Astrocyte (in vitro differentiated cells and primary cell): ENCODE results near the gene CLEC16A. TPM values are rescaled to one million over a fixed set of nuclear protein-coding genes. Genes with fewer than 3 reads are reported as not detected.

ENCODE experiments used
- DNase-seq: peaks from one replicate; pipeline ENCODE4 v3.0.0-alpha.2; 2010; ENCODE audit warnings: low read depth
- FAIRE-seq: peaks from 2 replicates; lab custom pipeline; 2011; peaks lifted over from hg19 to GRCh38; lab: Jason Lieb, UNC
- H2AFZ ChIP-seq: 2 replicates; pipeline ENCODE4 v1.6.0; 2012; ENCODE audit warnings: low read depth, low read length, inconsistent platforms
- H3K27ac ChIP-seq: 2 replicates; pipeline ENCODE4 v1.5.1; 2011; ENCODE audit warnings: low read depth, low read length, inconsistent platforms
- H3K27me3 ChIP-seq: 2 replicates; pipeline ENCODE4 v1.6.0; 2011; ENCODE audit warnings: low read length, inconsistent platforms; ENCODE audit not compliant: insufficient read depth
- H3K36me3 ChIP-seq: 2 replicates; pipeline ENCODE4 v1.5.1; 2011; ENCODE audit warnings: low read length, inconsistent platforms; ENCODE audit not compliant: insufficient read depth
- H3K4me1 ChIP-seq: 2 replicates; pipeline ENCODE4 v1.5.1; 2011; ENCODE audit warnings: low read length, inconsistent platforms; ENCODE audit not compliant: insufficient read depth
- H3K4me2 ChIP-seq: 2 replicates; pipeline ENCODE4 v1.6.0; 2012; ENCODE audit warnings: low read length, inconsistent platforms
- H3K4me3 ChIP-seq: 2 replicates; pipeline ENCODE4 v1.5.1; 2011; ENCODE audit warnings: low read depth, mild to moderate bottlenecking, low read length, inconsistent platforms; ENCODE audit not compliant: insufficient read depth
- H3K79me2 ChIP-seq: 2 replicates; pipeline ENCODE4 v1.6.0; 2012; ENCODE audit warnings: mild to moderate bottlenecking, low read length, inconsistent platforms; ENCODE audit not compliant: insufficient read depth
- H3K9ac ChIP-seq: 2 replicates; pipeline ENCODE4 v1.6.0; 2012; ENCODE audit warnings: mild to moderate bottlenecking, low read length, inconsistent platforms
- H3K9me3 ChIP-seq: 2 replicates; pipeline ENCODE4 v1.5.1; 2012; ENCODE audit warnings: low read depth, mild to moderate bottlenecking, low read length, inconsistent platforms; ENCODE audit not compliant: insufficient read depth
- H4K20me1 ChIP-seq: 2 replicates; pipeline ENCODE4 v1.6.0; 2012; ENCODE audit warnings: low read length, inconsistent platforms; ENCODE audit not compliant: insufficient read depth
- H3K27ac Mint-ChIP-seq: one replicate; pipeline ENCODE4 v1.8.0; 2021; ENCODE audit warnings: mild to moderate bottlenecking, mixed read lengths; ENCODE audit not compliant: unreplicated experiment
- H3K27me3 Mint-ChIP-seq: one replicate; pipeline ENCODE4 v1.8.0; 2021; ENCODE audit warnings: low read depth, mixed read lengths; ENCODE audit not compliant: unreplicated experiment
- H3K36me3 Mint-ChIP-seq: one replicate; pipeline ENCODE4 v1.8.0; 2021; ENCODE audit warnings: low read depth, mixed read lengths; ENCODE audit not compliant: unreplicated experiment
- H3K4me1 Mint-ChIP-seq: one replicate; pipeline ENCODE4 v1.8.0; 2021; ENCODE audit warnings: low read depth, mixed read lengths; ENCODE audit not compliant: unreplicated experiment
- H3K4me3 Mint-ChIP-seq: one replicate; pipeline ENCODE4 v1.8.0; 2021; ENCODE audit warnings: mild to moderate bottlenecking, moderate library complexity, mixed read lengths; ENCODE audit not compliant: unreplicated experiment
- H3K9me3 Mint-ChIP-seq: one replicate; pipeline ENCODE4 v1.8.0; 2021; ENCODE audit warnings: mild to moderate bottlenecking, mixed read lengths; ENCODE audit not compliant: unreplicated experiment
- EZH2 ChIP-seq: IDR thresholded peaks from 2 replicates; pipeline ENCODE4 v1.6.1; 2012; ENCODE audit warnings: mild to moderate bottlenecking, low read length, inconsistent platforms; ENCODE audit not compliant: insufficient read depth
- total RNA-seq: library from RNA; stranded (reverse); gene quantifications from 2 replicates; pipeline ENCODE4 v1.2.1, GENCODE V29; 2021
- TF ChIP-seq, protein P1 (sequence below): IDR thresholded peaks from 2 replicates; pipeline ENCODE4 v1.5.1; 2011; ENCODE audit warnings: low read depth, mild to moderate bottlenecking, inconsistent platforms, low read length, moderate library complexity; ENCODE audit not compliant: insufficient read depth

The CLEC16A gene
- total RNA-seq, 1 donor from 2014 or later: 31.7 TPM

DNA sequence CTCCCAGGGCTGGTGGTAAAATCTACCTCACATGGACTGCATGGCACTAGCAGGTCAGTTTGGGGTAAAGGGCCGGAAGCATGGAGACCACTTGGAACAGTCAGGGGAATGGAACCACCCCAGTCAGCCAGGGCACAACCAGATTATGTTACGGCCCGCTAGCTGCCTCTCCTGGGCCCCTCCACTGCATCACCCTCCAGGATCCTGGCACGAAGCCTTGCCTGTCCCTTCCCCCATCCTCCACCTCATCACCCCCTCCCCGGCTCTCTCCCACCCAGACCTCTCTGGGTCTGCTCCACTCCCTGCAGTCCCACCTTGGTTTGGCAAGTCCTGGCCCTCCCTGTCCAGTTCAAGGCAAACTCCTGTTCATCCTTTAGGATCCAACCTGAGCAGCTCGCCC, 91.7 kb downstream of the CLEC16A start:
- Mint-ChIP-seq H3K27me3 (no peaks in the 10 kb centered on the region), H3K4me1 (peaks cover 9% of the 10 kb centered on the region), H3K27ac (no peak overlapping the region), H3K9me3 (peaks cover 6% of the 10 kb centered on the region), H3K36me3 (peaks cover 61% of the 10 kb centered on the region), H3K4me3 (no peak overlapping the region)
- Histone ChIP-seq H4K20me1 (no peaks in the 10 kb centered on the region), H3K27me3 (no peaks in the 10 kb centered on the region), H3K9ac (no peak overlapping the region), H3K4me2 (no peak overlapping the region), H3K4me3 (no peak overlapping the region), H2AFZ (no peak overlapping the region), H3K9me3 (no peaks in the 10 kb centered on the region), H3K27ac (no peak overlapping the region), H3K79me2 (no peaks in the 10 kb centered on the region), H3K36me3 (peaks cover 4% of the 10 kb centered on the region), H3K4me1 (peaks cover 3% of the 10 kb centered on the region)
- no peak for FAIRE-seq
- DNase-seq: no peak
- TF ChIP-seq, protein P1, sequence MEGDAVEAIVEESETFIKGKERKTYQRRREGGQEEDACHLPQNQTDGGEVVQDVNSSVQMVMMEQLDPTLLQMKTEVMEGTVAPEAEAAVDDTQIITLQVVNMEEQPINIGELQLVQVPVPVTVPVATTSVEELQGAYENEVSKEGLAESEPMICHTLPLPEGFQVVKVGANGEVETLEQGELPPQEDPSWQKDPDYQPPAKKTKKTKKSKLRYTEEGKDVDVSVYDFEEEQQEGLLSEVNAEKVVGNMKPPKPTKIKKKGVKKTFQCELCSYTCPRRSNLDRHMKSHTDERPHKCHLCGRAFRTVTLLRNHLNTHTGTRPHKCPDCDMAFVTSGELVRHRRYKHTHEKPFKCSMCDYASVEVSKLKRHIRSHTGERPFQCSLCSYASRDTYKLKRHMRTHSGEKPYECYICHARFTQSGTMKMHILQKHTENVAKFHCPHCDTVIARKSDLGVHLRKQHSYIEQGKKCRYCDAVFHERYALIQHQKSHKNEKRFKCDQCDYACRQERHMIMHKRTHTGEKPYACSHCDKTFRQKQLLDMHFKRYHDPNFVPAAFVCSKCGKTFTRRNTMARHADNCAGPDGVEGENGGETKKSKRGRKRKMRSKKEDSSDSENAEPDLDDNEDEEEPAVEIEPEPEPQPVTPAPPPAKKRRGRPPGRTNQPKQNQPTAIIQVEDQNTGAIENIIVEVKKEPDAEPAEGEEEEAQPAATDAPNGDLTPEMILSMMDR: no peak
- TF ChIP-seq EZH2: no peak

GRCh38 chr16:11036868-11037410, 92.6 kb downstream of the CLEC16A start:
- no peaks in the 10 kb centered on the region for H3K27me3 Mint-ChIP-seq
- DNase-seq (no peak), FAIRE-seq (no peak)
- Histone ChIP-seq H3K4me3 (no peak overlapping the region), H2AFZ (no peak overlapping the region), H3K4me1 (peaks cover 3% of the 10 kb centered on the region), H3K27me3 (no peaks in the 10 kb centered on the region), H3K79me2 (no peaks in the 10 kb centered on the region), H3K9ac (no peak overlapping the region), H3K27ac (no peak overlapping the region), H4K20me1 (no peaks in the 10 kb centered on the region), H3K4me2 (no peak overlapping the region), H3K36me3 (peaks cover 7% of the 10 kb centered on the region), H3K9me3 (no peaks in the 10 kb centered on the region)
- peaks cover 58% of the 10 kb centered on the region for H3K36me3 Mint-ChIP-seq
- H3K4me3 Mint-ChIP-seq: no peak overlapping the region
- TF ChIP-seq EZH2: no peak
- TF ChIP-seq, protein P1: no peak
- no peak overlapping the region for H3K27ac Mint-ChIP-seq
- peaks cover 9% of the 10 kb centered on the region for H3K4me1 Mint-ChIP-seq
- peaks cover 6% of the 10 kb centered on the region for H3K9me3 Mint-ChIP-seq

DNA sequence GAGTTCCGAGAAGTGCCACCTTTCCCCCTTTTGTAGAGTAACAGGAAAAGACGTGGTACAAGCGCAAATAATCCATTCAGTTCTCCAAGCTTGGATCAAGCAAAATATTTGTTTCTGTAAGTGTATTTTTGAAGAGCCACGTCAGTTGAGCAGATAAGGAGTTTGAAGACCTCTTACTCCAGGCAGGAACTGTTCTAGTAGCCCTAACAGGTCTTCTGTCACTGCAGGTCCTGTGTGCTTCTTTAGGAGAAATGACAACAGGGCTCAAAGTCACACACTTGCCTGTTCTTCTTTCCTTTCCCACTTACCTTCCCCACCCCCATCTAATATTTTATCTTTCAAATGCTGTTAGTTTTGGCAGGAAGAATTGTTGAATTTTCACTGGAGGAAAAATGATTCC, 93.9 kb downstream of the CLEC16A start:
- no peaks in the 10 kb centered on the region for H3K27me3 ChIP-seq
- H3K9me3 ChIP-seq: no peaks in the 10 kb centered on the region
- peaks cover 54% of the 10 kb centered on the region for H3K36me3 Mint-ChIP-seq
- H3K4me2 ChIP-seq: no peak overlapping the region
- no peak for FAIRE-seq
- no peak for TF ChIP-seq EZH2
- TF ChIP-seq, protein P1: no peak
- peaks cover 11% of the 10 kb centered on the region for H3K36me3 ChIP-seq
- H3K9me3 Mint-ChIP-seq: peaks cover 2% of the 10 kb centered on the region
- no peak overlapping the region for H3K4me3 ChIP-seq
- no peak overlapping the region for H2AFZ ChIP-seq
- H4K20me1 ChIP-seq: no peaks in the 10 kb centered on the region
- no peak overlapping the region for H3K9ac ChIP-seq
- H3K79me2 ChIP-seq: no peaks in the 10 kb centered on the region
- H3K4me1 ChIP-seq: no peaks in the 10 kb centered on the region
- H3K27ac ChIP-seq: no peak overlapping the region
- H3K4me1 Mint-ChIP-seq: no peaks in the 10 kb centered on the region
- H3K4me3 Mint-ChIP-seq: no peak overlapping the region
- DNase-seq: no peak
- no peaks in the 10 kb centered on the region for H3K27me3 Mint-ChIP-seq
- H3K27ac Mint-ChIP-seq: no peak overlapping the region
